Peyer's patch (tissue), 4 donors: ENCODE measurements around the gene BMPER. TPM values are rescaled to one million over a fixed set of nuclear protein-coding genes. Genes with fewer than 3 reads are reported as not detected.
"Not testable (repeated sequence)": the region's sequence is repeated elsewhere in the genome, so short reads cannot be mapped to it uniquely, and the experiment has no call there.

Experiments
- DNase-seq, 3 donors: peaks; one replicate each; pipeline ENCODE4 v3.0.0-alpha.2; 2017 to 2019
- H3K27ac ChIP-seq, 4 donors: fragments of 200-600 bp; sonication (generic); one replicate each; pipeline ENCODE4 v1.5.1; 2016 to 2019
- H3K27me3 ChIP-seq, 2 donors: fragments of 200-600 bp; sonication (generic); one replicate each; pipeline ENCODE4 v1.5.1; 2019
- H3K36me3 ChIP-seq, 3 donors: fragments of 200-600 bp; sonication (generic); one replicate each; pipeline ENCODE4 v1.5.1; 2016 to 2019
- H3K4me1 ChIP-seq, 4 donors: fragments of 200-600 bp; sonication (generic); one replicate each; pipeline ENCODE4 v1.5.1; 2016 to 2019
- H3K4me3 ChIP-seq, 4 donors: fragments of 200-600 bp; sonication (generic); 1 replicate in 3 of 4; 2 replicates in 1 of 4; pipeline ENCODE4 v1.5.1; 2016 to 2019; ENCODE audit warnings: mild to moderate bottlenecking in 1 of 4
- H3K9me3 ChIP-seq, 4 donors: fragments of 200-600 bp; sonication (generic); one replicate each; pipeline ENCODE4 v1.5.1; 2016 to 2019; ENCODE audit warnings: mild to moderate bottlenecking in 1 of 4
- CTCF ChIP-seq, 6 experiments: fragments of 450-650 bp in 4 of 6; fragments of 200-600 bp in 2 of 6; sonication (generic) in 1 of 6; IDR thresholded peaks; one replicate each; pipeline ENCODE4 v1.5.1; 2017 to 2019; ENCODE audit warnings: antibody characterized with exemption in 6 of 6, mild to moderate bottlenecking in 3 of 6, moderate library complexity in 1 of 6
- POLR2A ChIP-seq, 2 donors: fragments of 450-650 bp; IDR thresholded peaks; one replicate each; pipeline ENCODE4 v1.5.1; 2017; ENCODE audit warnings: antibody characterized with exemption in 2 of 2, mild to moderate bottlenecking in 2 of 2, moderate library complexity in 2 of 2
- total RNA-seq, 4 donors: library from RNA; depleted of rRNA; stranded (reverse); fragments of >200 nt; gene quantifications; one replicate each; pipeline ENCODE4 v1.1.0, GENCODE V29; 2016

The BMPER gene
- total RNA-seq, 4 donors from 2014 or later = 4.0 to 50.3 (median 17.6) TPM

- no peaks in the 10 kb centered on the region for H3K4me1 ChIP-seq
- H3K27ac ChIP-seq = no peak overlapping the region
- TF ChIP-seq CTCF (IDR thresholded peaks at IDR 0.05) = no peak
- TF ChIP-seq POLR2A (IDR thresholded peaks at IDR 0.05) = no peak
- DNase-seq = no peak
- no peaks in the 10 kb centered on the region for H3K9me3 ChIP-seq
- H3K4me3 ChIP-seq = no peak overlapping the region
- no peaks in the 10 kb centered on the region for H3K36me3 ChIP-seq
- H3K27me3 ChIP-seq = no peaks in the 10 kb centered on the region
Observed at GRCh38 chr7:34163956-34164355, 258.6 kb downstream of the BMPER start.

GRCh38 chr7:34165466-34165865 is 260.1 kb downstream of the BMPER start:
- H3K9me3 ChIP-seq = no peaks in the 10 kb centered on the region
- H3K4me1 ChIP-seq = no peaks in the 10 kb centered on the region
- TF ChIP-seq CTCF (IDR thresholded peaks at IDR 0.05) = no peak
- no peak for TF ChIP-seq POLR2A (IDR thresholded peaks at IDR 0.05)
- no peak overlapping the region for H3K4me3 ChIP-seq
- H3K36me3 ChIP-seq = no peaks in the 10 kb centered on the region
- no peaks in the 10 kb centered on the region for H3K27me3 ChIP-seq
- H3K27ac ChIP-seq = no peak overlapping the region
- no peak for DNase-seq

- no peaks in the 10 kb centered on the region for H3K9me3 ChIP-seq
- TF ChIP-seq CTCF (IDR thresholded peaks at IDR 0.05) (peak in 4 of 6 experiments; percentile 9 to 37 (median 32)), POLR2A (IDR thresholded peaks at IDR 0.05) (no peak)
- no peaks in the 10 kb centered on the region for H3K36me3 ChIP-seq
- H3K4me1 ChIP-seq = no peaks in the 10 kb centered on the region
- H3K27ac ChIP-seq = no peak overlapping the region
- no peak overlapping the region for H3K4me3 ChIP-seq
- H3K27me3 ChIP-seq = no peaks in the 10 kb centered on the region
- DNase-seq = no peak
Observed at GRCh38 chr7:34165927-34166550, 260.7 kb downstream of the BMPER start.

GRCh38 chr7:34168013-34168412 is 262.7 kb downstream of the BMPER start:
- H3K36me3 ChIP-seq = no peaks in the 10 kb centered on the region
- no peaks in the 10 kb centered on the region for H3K27me3 ChIP-seq
- H3K4me1 ChIP-seq = no peaks in the 10 kb centered on the region
- no peak for TF ChIP-seq POLR2A (IDR thresholded peaks at IDR 0.05)
- TF ChIP-seq CTCF (IDR thresholded peaks at IDR 0.05) = no peak
- no peaks in the 10 kb centered on the region for H3K9me3 ChIP-seq
- no peak overlapping the region for H3K4me3 ChIP-seq
- no peak for DNase-seq
- H3K27ac ChIP-seq = no peak overlapping the region

GRCh38 chr7:34174688-34175616 is 269.6 kb downstream of the BMPER start:
- H3K4me3 ChIP-seq, H3K36me3 ChIP-seq, H3K27ac ChIP-seq, H3K9me3 ChIP-seq, H3K4me1 ChIP-seq, DNase-seq, H3K27me3 ChIP-seq: not testable (repeated sequence)

- no peak for DNase-seq
- Histone ChIP-seq H3K36me3 (no peaks in the 10 kb centered on the region), H3K4me1 (no peaks in the 10 kb centered on the region), H3K27me3 (no peaks in the 10 kb centered on the region), H3K27ac (no peak overlapping the region), H3K9me3 (no peaks in the 10 kb centered on the region), H3K4me3 (no peak overlapping the region)
- TF ChIP-seq POLR2A (IDR thresholded peaks at IDR 0.05) (no peak), CTCF (IDR thresholded peaks at IDR 0.05) (no peak)
Observed at GRCh38 chr7:34175837-34176236, 270.5 kb downstream of the BMPER start.
